GM23338 (cell line): ENCODE measurements around the gene CHI3L1.

Experiments
- CREB1 ChIP-seq: fragments of 250-450 bp; sonication (Bioruptor Pico); IDR thresholded peaks from 2 replicates; pipeline ENCODE4 v1.5.0; 2020; ENCODE audit warnings: low read depth, mild to moderate bottlenecking, moderate library complexity
- EZH2 ChIP-seq: fragments of 200-600 bp; sonication (generic); IDR thresholded peaks from one replicate; pipeline ENCODE4 v1.8.0; 2017; ENCODE audit warnings: antibody characterized with exemption, mild to moderate bottlenecking, low read depth; ENCODE audit not compliant: unreplicated experiment
- EZH2phosphoT487 ChIP-seq: fragments of 200-600 bp; sonication (generic); IDR thresholded peaks from one replicate; pipeline ENCODE4 v1.8.1; 2018; ENCODE audit warnings: antibody characterized with exemption; ENCODE audit not compliant: unreplicated experiment
- JUNB ChIP-seq: IDR thresholded peaks from one replicate; pipeline ENCODE4 v1.6.1; 2016; ENCODE audit warnings: antibody characterized with exemption; ENCODE audit not compliant: unreplicated experiment
- NANOG ChIP-seq: IDR thresholded peaks from 2 replicates; pipeline ENCODE4 v1.6.1; 2016; ENCODE audit warnings: antibody characterized with exemption, borderline replicate concordance
- POLR2AphosphoS5 ChIP-seq: IDR thresholded peaks from 2 replicates; pipeline ENCODE4 v1.6.1; 2016; ENCODE audit warnings: antibody characterized with exemption, low read depth
- STAT1 ChIP-seq: IDR thresholded peaks from one replicate; pipeline ENCODE4 v1.6.1; 2016; ENCODE audit warnings: antibody characterized with exemption; ENCODE audit not compliant: unreplicated experiment
- TF ChIP-seq, protein P1 (sequence below), 2 experiments: fragments of 200-600 bp in 1 of 2; sonication (generic) in 1 of 2; conservative IDR thresholded peaks; 2 replicates each; pipeline versions ENCODE4 v1.5.1 to v1.6.1; 2016 to 2017; ENCODE audit warnings: antibody characterized with exemption in 2 of 2, low read depth in 2 of 2, mild to moderate bottlenecking in 2 of 2, moderate library complexity in 1 of 2
- TF ChIP-seq, protein P2 (sequence below): IDR thresholded peaks from one replicate; pipeline ENCODE4 v1.6.1; 2018; ENCODE audit warnings: antibody characterized with exemption; ENCODE audit not compliant: unreplicated experiment
- TF ChIP-seq, protein P3 (sequence below): IDR thresholded peaks from 2 replicates; pipeline ENCODE4 v1.6.1; 2016; ENCODE audit warnings: antibody characterized with exemption

DNA sequence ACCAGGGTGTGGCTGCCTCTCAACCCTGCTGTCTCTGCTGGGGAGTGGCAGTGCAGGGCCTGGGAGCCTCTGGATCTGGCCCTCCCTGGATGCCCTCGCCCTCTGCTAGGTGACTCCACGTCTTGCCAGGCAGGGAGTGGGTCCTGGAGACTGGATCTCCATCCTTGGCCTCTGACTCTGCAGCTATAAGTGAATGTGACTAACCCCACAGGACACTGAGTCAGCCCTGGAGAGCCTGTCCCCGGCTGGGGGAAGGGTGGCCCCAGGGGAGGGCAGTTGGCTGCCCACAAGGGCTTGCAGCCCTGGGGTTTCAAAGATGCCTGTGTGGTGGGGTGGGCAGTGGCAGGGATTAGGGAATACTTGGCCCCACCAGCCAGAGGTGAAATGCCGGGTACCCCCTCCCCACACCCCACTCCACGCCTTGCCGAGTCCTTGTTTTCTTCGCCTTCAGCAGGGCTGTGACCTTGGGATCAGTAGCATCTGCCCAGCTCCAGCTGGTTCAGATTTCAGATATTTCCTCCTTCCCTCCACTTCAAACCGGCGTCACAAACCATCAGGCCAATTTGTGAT, 8.9 kb downstream of the CHI3L1 start:
- TF ChIP-seq, protein P1, sequence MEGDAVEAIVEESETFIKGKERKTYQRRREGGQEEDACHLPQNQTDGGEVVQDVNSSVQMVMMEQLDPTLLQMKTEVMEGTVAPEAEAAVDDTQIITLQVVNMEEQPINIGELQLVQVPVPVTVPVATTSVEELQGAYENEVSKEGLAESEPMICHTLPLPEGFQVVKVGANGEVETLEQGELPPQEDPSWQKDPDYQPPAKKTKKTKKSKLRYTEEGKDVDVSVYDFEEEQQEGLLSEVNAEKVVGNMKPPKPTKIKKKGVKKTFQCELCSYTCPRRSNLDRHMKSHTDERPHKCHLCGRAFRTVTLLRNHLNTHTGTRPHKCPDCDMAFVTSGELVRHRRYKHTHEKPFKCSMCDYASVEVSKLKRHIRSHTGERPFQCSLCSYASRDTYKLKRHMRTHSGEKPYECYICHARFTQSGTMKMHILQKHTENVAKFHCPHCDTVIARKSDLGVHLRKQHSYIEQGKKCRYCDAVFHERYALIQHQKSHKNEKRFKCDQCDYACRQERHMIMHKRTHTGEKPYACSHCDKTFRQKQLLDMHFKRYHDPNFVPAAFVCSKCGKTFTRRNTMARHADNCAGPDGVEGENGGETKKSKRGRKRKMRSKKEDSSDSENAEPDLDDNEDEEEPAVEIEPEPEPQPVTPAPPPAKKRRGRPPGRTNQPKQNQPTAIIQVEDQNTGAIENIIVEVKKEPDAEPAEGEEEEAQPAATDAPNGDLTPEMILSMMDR (conservative IDR thresholded peaks at IDR 0.05; ENCODE audit: low read depth in 2 of 2), result no peak
- no peak for TF ChIP-seq EZH2
- no peak for TF ChIP-seq POLR2AphosphoS5
- no peak for TF ChIP-seq JUNB
- TF ChIP-seq, protein P2, sequence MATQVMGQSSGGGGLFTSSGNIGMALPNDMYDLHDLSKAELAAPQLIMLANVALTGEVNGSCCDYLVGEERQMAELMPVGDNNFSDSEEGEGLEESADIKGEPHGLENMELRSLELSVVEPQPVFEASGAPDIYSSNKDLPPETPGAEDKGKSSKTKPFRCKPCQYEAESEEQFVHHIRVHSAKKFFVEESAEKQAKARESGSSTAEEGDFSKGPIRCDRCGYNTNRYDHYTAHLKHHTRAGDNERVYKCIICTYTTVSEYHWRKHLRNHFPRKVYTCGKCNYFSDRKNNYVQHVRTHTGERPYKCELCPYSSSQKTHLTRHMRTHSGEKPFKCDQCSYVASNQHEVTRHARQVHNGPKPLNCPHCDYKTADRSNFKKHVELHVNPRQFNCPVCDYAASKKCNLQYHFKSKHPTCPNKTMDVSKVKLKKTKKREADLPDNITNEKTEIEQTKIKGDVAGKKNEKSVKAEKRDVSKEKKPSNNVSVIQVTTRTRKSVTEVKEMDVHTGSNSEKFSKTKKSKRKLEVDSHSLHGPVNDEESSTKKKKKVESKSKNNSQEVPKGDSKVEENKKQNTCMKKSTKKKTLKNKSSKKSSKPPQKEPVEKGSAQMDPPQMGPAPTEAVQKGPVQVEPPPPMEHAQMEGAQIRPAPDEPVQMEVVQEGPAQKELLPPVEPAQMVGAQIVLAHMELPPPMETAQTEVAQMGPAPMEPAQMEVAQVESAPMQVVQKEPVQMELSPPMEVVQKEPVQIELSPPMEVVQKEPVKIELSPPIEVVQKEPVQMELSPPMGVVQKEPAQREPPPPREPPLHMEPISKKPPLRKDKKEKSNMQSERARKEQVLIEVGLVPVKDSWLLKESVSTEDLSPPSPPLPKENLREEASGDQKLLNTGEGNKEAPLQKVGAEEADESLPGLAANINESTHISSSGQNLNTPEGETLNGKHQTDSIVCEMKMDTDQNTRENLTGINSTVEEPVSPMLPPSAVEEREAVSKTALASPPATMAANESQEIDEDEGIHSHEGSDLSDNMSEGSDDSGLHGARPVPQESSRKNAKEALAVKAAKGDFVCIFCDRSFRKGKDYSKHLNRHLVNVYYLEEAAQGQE, result no peak
- TF ChIP-seq, protein P3, sequence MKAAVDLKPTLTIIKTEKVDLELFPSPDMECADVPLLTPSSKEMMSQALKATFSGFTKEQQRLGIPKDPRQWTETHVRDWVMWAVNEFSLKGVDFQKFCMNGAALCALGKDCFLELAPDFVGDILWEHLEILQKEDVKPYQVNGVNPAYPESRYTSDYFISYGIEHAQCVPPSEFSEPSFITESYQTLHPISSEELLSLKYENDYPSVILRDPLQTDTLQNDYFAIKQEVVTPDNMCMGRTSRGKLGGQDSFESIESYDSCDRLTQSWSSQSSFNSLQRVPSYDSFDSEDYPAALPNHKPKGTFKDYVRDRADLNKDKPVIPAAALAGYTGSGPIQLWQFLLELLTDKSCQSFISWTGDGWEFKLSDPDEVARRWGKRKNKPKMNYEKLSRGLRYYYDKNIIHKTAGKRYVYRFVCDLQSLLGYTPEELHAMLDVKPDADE, result no peak
- TF ChIP-seq NANOG, result no peak
- TF ChIP-seq STAT1, result no peak
- TF ChIP-seq CREB1, result no peak
- no peak for TF ChIP-seq EZH2phosphoT487
